Keratinocyte (primary cell): ENCODE measurements around the gene ZNF107. TPM values are rescaled to one million over a fixed set of nuclear protein-coding genes. Genes with fewer than 3 reads are reported as not detected.

ENCODE experiments used
- DNase-seq: peaks from one replicate; pipeline ENCODE4 v3.0.0-alpha.2; 2011; ENCODE audit warnings: low read depth, missing footprints, low spot score
- FAIRE-seq: peaks from 2 replicates; lab custom pipeline; 2011; peaks lifted over from hg19 to GRCh38; lab: Jason Lieb, UNC
- H2AFZ ChIP-seq: 2 replicates; pipeline ENCODE4 v1.6.0; 2012; ENCODE audit warnings: low read length, control low read depth, inconsistent platforms; ENCODE audit not compliant: control insufficient read depth
- H3K27ac ChIP-seq: 2 replicates; pipeline ENCODE4 v1.5.1; 2011; ENCODE audit warnings: low read length; ENCODE audit not compliant: control insufficient read depth, insufficient read depth
- H3K27me3 ChIP-seq: 3 replicates; pipeline ENCODE4 v1.6.0; 2011; ENCODE audit warnings: low read length; ENCODE audit not compliant: control insufficient read depth, insufficient read depth; ENCODE audit errors: extremely low read depth
- H3K36me3 ChIP-seq, 2 experiments: 2 replicates in 1 of 2; 3 replicates in 1 of 2; pipeline ENCODE4 v1.5.1; 2011; ENCODE audit warnings: low read length in 2 of 2, mild to moderate bottlenecking in 1 of 2; ENCODE audit not compliant: control insufficient read depth in 2 of 2, insufficient read depth in 2 of 2; ENCODE audit errors: extremely low read depth in 1 of 2
- H3K4me1 ChIP-seq: 3 replicates; pipeline ENCODE4 v1.5.1; 2011; ENCODE audit warnings: low read length; ENCODE audit not compliant: control insufficient read depth, insufficient read depth; ENCODE audit errors: extremely low read depth
- H3K4me2 ChIP-seq: 3 replicates; pipeline ENCODE4 v1.6.0; 2011; ENCODE audit warnings: low read depth, low read length; ENCODE audit not compliant: control insufficient read depth, insufficient read depth; ENCODE audit errors: extremely low read depth
- H3K4me3 ChIP-seq, 3 experiments: fragments of 200-600 bp in 1 of 3; sonication (generic) in 1 of 3; 2 replicates in 2 of 3; 3 replicates in 1 of 3; pipeline ENCODE4 v1.5.1; 2011 to 2016; ENCODE audit warnings: low read length in 3 of 3, mild to moderate bottlenecking in 3 of 3, control low read depth in 2 of 3, inconsistent platforms in 1 of 3, low read depth in 1 of 3, mixed read lengths in 1 of 3, mixed run types in 1 of 3, moderate library complexity in 1 of 3; ENCODE audit not compliant: control insufficient read depth in 2 of 3, insufficient read depth in 2 of 3; ENCODE audit errors: extremely low read depth in 1 of 3
- H3K79me2 ChIP-seq: 2 replicates; pipeline ENCODE4 v1.6.0; 2012; ENCODE audit warnings: low read length; ENCODE audit not compliant: control insufficient read depth, insufficient read depth
- H3K9ac ChIP-seq: 3 replicates; pipeline ENCODE4 v1.6.0; 2011; ENCODE audit warnings: low read length; ENCODE audit not compliant: control insufficient read depth, insufficient read depth; ENCODE audit errors: extremely low read depth
- H3K9me1 ChIP-seq: 3 replicates; pipeline ENCODE4 v1.6.0; 2011; ENCODE audit warnings: low read length; ENCODE audit not compliant: control insufficient read depth, insufficient read depth; ENCODE audit errors: extremely low read depth
- H3K9me3 ChIP-seq: 2 replicates; pipeline ENCODE4 v1.5.1; 2012; ENCODE audit warnings: low read depth, low read length; ENCODE audit not compliant: control insufficient read depth
- H4K20me1 ChIP-seq: 3 replicates; pipeline ENCODE4 v1.6.0; 2011; ENCODE audit warnings: low read length; ENCODE audit not compliant: control insufficient read depth, insufficient read depth; ENCODE audit errors: extremely low read depth
- EZH2 ChIP-seq: IDR thresholded peaks from one replicate; pipeline ENCODE4 v1.6.1; 2012; ENCODE audit warnings: inconsistent platforms, mild to moderate bottlenecking, low read length, moderate library complexity
- dilution Hi-C: fragments of 300-500 bp; cut with MboI; formaldehyde crosslinking; loops from one replicate; pipeline ENCODE4 v1.7.0; 2020; ENCODE audit warnings: low sequenced_read_pairs; ENCODE audit not compliant: extremely low pct_ligation_motif_present
- polyA plus RNA-seq, 5 experiments: library from polyadenylated mRNA; depleted of rRNA in 3 of 5; stranded (reverse) in 3 of 5; stranded (forward) in 1 of 5; unstranded in 1 of 5; fragments of >200 nt; gene quantifications; 1 replicate in 1 of 5; 2 replicates in 3 of 5; 3 replicates in 1 of 5; pipeline versions ENCODE4 v1.2.1 to v1.2.3, GENCODE V29; 2011 to 2012; ENCODE audit warnings: missing spikeins in 2 of 5, low read depth in 1 of 5, low replicate concordance in 1 of 5
- TF ChIP-seq, protein P1 (sequence below), 3 experiments: IDR thresholded peaks in 1 of 3; conservative IDR thresholded peaks in 1 of 3; optimal IDR thresholded peaks in 1 of 3; 2 replicates in 2 of 3; 3 replicates in 1 of 3; pipeline versions ENCODE3 to v1.5.1; 2011; ENCODE audit warnings: low read length in 3 of 3, mild to moderate bottlenecking in 3 of 3, moderate library complexity in 2 of 3, control low read depth in 1 of 3, inconsistent platforms in 1 of 3; ENCODE audit not compliant: insufficient read depth in 2 of 3; ENCODE audit errors: extremely low read depth in 1 of 3

Gene ZNF107
- polyA plus RNA-seq, 1 donor (not counting 4 experiments of a cell fraction or from before 2014, with no cell fraction given), result 5.5 TPM

GRCh38 chr7:64628721-64629120 lies 37.2 kb upstream of the ZNF107 start:
- Histone ChIP-seq H3K9ac (no peak overlapping the region), H3K36me3 (no peaks in the 10 kb centered on the region), H3K79me2 (no peaks in the 10 kb centered on the region), H3K4me3 (no peak overlapping the region), H3K9me3 (no peaks in the 10 kb centered on the region), H3K4me1 (no peaks in the 10 kb centered on the region), H2AFZ (no peak overlapping the region), H3K27me3 (no peaks in the 10 kb centered on the region), H3K27ac (no peak overlapping the region), H3K9me1 (no peaks in the 10 kb centered on the region), H3K4me2 (no peak overlapping the region), H4K20me1 (no peaks in the 10 kb centered on the region)
- TF ChIP-seq, protein P1, sequence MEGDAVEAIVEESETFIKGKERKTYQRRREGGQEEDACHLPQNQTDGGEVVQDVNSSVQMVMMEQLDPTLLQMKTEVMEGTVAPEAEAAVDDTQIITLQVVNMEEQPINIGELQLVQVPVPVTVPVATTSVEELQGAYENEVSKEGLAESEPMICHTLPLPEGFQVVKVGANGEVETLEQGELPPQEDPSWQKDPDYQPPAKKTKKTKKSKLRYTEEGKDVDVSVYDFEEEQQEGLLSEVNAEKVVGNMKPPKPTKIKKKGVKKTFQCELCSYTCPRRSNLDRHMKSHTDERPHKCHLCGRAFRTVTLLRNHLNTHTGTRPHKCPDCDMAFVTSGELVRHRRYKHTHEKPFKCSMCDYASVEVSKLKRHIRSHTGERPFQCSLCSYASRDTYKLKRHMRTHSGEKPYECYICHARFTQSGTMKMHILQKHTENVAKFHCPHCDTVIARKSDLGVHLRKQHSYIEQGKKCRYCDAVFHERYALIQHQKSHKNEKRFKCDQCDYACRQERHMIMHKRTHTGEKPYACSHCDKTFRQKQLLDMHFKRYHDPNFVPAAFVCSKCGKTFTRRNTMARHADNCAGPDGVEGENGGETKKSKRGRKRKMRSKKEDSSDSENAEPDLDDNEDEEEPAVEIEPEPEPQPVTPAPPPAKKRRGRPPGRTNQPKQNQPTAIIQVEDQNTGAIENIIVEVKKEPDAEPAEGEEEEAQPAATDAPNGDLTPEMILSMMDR (optimal IDR thresholded peaks at IDR 0.05 in 1 of 3, IDR thresholded peaks at IDR 0.05 in 1 of 3, conservative IDR thresholded peaks at IDR 0.05 in 1 of 3; ENCODE audit: extremely low read depth in 1 of 3, insufficient read depth in 2 of 3, low read length in 3 of 3), result no peak
- TF ChIP-seq EZH2, result no peak
- dilution Hi-C loops, result no loop called here
- FAIRE-seq (no peak), DNase-seq (no peak)

GRCh38 chr7:64630496-64630895 lies 35.4 kb upstream of the ZNF107 start:
- dilution Hi-C loops, result no loop called here
- no peak for FAIRE-seq
- H4K20me1 ChIP-seq, result no peaks in the 10 kb centered on the region
- no peak overlapping the region for H3K27ac ChIP-seq
- no peak for DNase-seq
- no peaks in the 10 kb centered on the region for H3K9me3 ChIP-seq
- H3K9ac ChIP-seq, result no peak overlapping the region
- H2AFZ ChIP-seq, result no peak overlapping the region
- TF ChIP-seq, protein P1 (optimal IDR thresholded peaks at IDR 0.05 in 1 of 3, IDR thresholded peaks at IDR 0.05 in 1 of 3, conservative IDR thresholded peaks at IDR 0.05 in 1 of 3; ENCODE audit: extremely low read depth in 1 of 3, insufficient read depth in 2 of 3, low read length in 3 of 3), result peak; percentile 23 to 50 (median 39)
- no peak for TF ChIP-seq EZH2
- H3K4me2 ChIP-seq, result no peak overlapping the region
- no peaks in the 10 kb centered on the region for H3K36me3 ChIP-seq
- no peaks in the 10 kb centered on the region for H3K9me1 ChIP-seq
- no peaks in the 10 kb centered on the region for H3K4me1 ChIP-seq
- H3K27me3 ChIP-seq, result no peaks in the 10 kb centered on the region
- H3K79me2 ChIP-seq, result no peaks in the 10 kb centered on the region
- no peak overlapping the region for H3K4me3 ChIP-seq
